Gastroesophageal sphincter (tissue), 4 donors: ENCODE data around the gene FAM216A. TPM values are rescaled to one million over a fixed set of nuclear protein-coding genes. Genes with fewer than 3 reads are reported as not detected.
A peak's percentile ranks its signal among the peaks of the same experiment; 100 is the strongest.
"Not testable (repeated sequence)": the region's sequence is repeated elsewhere in the genome, so short reads cannot be mapped to it uniquely, and the experiment has no call there.

Experiments used
- ATAC-seq: fragments of 150-250 bp; one replicate; pipeline ENCODE4 v1.9.1; 2016; ENCODE audit warnings: mild to moderate bottlenecking, moderate library complexity
- H3K27ac ChIP-seq, 4 donors: fragments of 200-600 bp; sonication (generic) in 3 of 4; 1 replicate in 3 of 4; 2 replicates in 1 of 4; pipeline ENCODE4 v1.5.1; 2016 to 2019
- H3K27me3 ChIP-seq: fragments of 200-600 bp; sonication (generic); one replicate; pipeline ENCODE4 v1.5.1; 2019
- H3K36me3 ChIP-seq, 2 donors: fragments of 200-600 bp; sonication (generic); one replicate each; pipeline ENCODE4 v1.5.1; 2019; ENCODE audit warnings: control low read depth in 1 of 2
- H3K4me1 ChIP-seq, 3 donors: fragments of 200-600 bp; sonication (generic); 1 replicate in 2 of 3; 2 replicates in 1 of 3; pipeline ENCODE4 v1.5.1; 2016 to 2019; ENCODE audit warnings: control low read depth in 2 of 3
- H3K4me3 ChIP-seq, 2 donors: fragments of 200-600 bp; sonication (generic); one replicate each; pipeline ENCODE4 v1.5.1; 2019; ENCODE audit warnings: mild to moderate bottlenecking in 1 of 2, moderate library complexity in 1 of 2
- H3K9me3 ChIP-seq, 3 donors: fragments of 200-600 bp; sonication (generic); one replicate each; pipeline ENCODE4 v1.5.1; 2017 to 2019; ENCODE audit warnings: control low read depth in 2 of 3
- CTCF ChIP-seq, 4 experiments: fragments of 200-600 bp in 2 of 4; fragments of 450-650 bp in 2 of 4; sonication (generic) in 1 of 4; IDR thresholded peaks; one replicate each; pipeline ENCODE4 v1.5.1; 2017 to 2019; ENCODE audit warnings: antibody characterized with exemption in 4 of 4, mild to moderate bottlenecking in 2 of 4, moderate library complexity in 2 of 4
- EP300 ChIP-seq: sonication (generic); formaldehyde crosslinking; IDR thresholded peaks from one replicate; pipeline ENCODE4 v1.6.1; 2017; ENCODE audit warnings: antibody characterized with exemption, mild to moderate bottlenecking
- POLR2A ChIP-seq, 2 donors: fragments of 450-650 bp; IDR thresholded peaks; one replicate each; pipeline ENCODE4 v1.6.1; 2017; ENCODE audit warnings: antibody characterized with exemption in 2 of 2, mild to moderate bottlenecking in 2 of 2, moderate library complexity in 1 of 2
- POLR2AphosphoS5 ChIP-seq: sonication (generic); formaldehyde crosslinking; IDR thresholded peaks from one replicate; pipeline ENCODE4 v1.6.1; 2017; ENCODE audit warnings: antibody characterized with exemption
- WGBS, 2 donors: methylation state at CpG; one replicate each; pipeline ENCODE4 v1.1.5; 2018; ENCODE audit warnings: low coverage in 1 of 2; 5-methylcytosine and 5-hydroxymethylcytosine counted together
- total RNA-seq, 4 donors: library from RNA; depleted of rRNA; stranded (reverse); fragments of >200 nt; gene quantifications; one replicate each; pipeline ENCODE4 v1.1.0, GENCODE V29; 2016

FAM216A gene
- total RNA-seq, 4 donors from 2014 or later = 5.1 to 9.8 (median 6.1) TPM

DNA sequence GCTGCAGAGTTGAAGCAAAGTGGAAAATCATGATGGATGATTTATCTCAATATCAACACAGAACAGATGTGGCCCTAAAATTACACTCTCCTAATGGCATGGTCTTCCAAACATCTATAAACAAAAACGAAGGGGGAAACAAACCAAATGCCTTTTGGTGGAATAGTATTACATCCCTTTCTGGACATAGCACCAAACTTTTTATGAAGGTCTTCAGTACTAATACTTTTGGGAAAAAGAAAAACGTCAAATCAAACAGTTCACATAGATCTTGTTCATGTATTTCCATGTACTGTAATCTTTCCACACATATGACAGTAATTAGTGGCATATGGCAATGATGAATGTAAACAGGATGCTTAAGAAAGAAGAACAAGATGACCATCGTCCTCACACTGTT lies 42.2 kb upstream of the FAM216A start:
- peak overlapping the region in 1 of 4 donors; percentile 42 for H3K27ac ChIP-seq
- no peak for TF ChIP-seq EP300
- no peak for TF ChIP-seq CTCF (IDR thresholded peaks at IDR 0.05)
- TF ChIP-seq POLR2A (IDR thresholded peaks at IDR 0.05) = no peak
- TF ChIP-seq POLR2AphosphoS5 = no peak
- H3K9me3 ChIP-seq = no peaks in the 10 kb centered on the region
- ATAC-seq = no peak
- peaks cover 0 to 9% (median 0%) of the 10 kb centered on the region in 3 donors for H3K4me1 ChIP-seq
- no peaks in the 10 kb centered on the region for H3K27me3 ChIP-seq
- H3K36me3 ChIP-seq = no peaks in the 10 kb centered on the region
- WGBS, 2 donors = 9 to 10% methylated on average over 3 of the region's 3 CpGs
- H3K4me3 ChIP-seq = no peak overlapping the region

GRCh38 chr12:110429676-110430075 lies 39.0 kb upstream of the FAM216A start:
- not testable (repeated sequence) for H3K9me3 ChIP-seq, H3K27ac ChIP-seq, H3K27me3 ChIP-seq, ATAC-seq, H3K4me3 ChIP-seq, H3K4me1 ChIP-seq
- WGBS, 2 donors = 95 to 100% methylated on average over 1 to 9 of the region's 15 CpGs
- peaks cover 0 to 13% of the 10 kb centered on the region in 2 donors for H3K36me3 ChIP-seq

DNA sequence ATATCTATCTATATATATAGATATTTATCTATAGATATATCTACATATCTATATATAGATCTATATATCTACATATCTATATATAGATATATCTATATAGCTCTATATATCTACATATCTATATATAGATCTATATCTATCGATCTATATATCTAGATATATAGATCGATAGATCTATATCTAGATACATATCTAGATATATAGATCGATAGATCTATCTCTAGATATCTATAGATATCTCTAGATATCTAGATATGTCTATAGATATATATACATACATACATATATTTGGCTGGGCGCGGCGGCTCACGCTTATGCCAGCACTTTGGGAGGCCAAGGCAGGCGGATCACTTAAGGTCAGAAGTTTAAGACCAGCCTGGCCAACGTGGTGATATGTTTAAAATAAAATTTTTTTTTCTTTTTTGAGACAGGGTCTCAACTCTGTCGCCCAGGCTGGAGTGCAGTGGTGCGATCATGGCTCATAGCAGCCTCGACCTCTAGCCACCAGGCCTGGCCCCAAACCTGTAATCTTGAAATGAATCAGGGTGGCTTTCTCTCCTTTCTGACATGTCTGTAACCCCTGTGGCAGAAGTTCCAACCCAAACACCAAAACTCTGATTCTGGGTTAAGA lies 36.6 kb upstream of the FAM216A start:
- H3K4me3 ChIP-seq = peak overlapping the region; percentile 47 to 56
- H3K36me3 ChIP-seq = peaks cover 0 to 37% of the 10 kb centered on the region in 2 donors
- peaks cover 0 to 5% (median 0%) of the 10 kb centered on the region in 3 donors for H3K4me1 ChIP-seq
- TF ChIP-seq EP300 (no peak), CTCF (IDR thresholded peaks at IDR 0.05) (no peak), POLR2AphosphoS5 (no peak), POLR2A (IDR thresholded peaks at IDR 0.05) (no peak)
- no peaks in the 10 kb centered on the region for H3K9me3 ChIP-seq
- no peaks in the 10 kb centered on the region for H3K27me3 ChIP-seq
- WGBS, 2 donors = 83 to 84% methylated on average over 9 to 11 of the region's 12 CpGs
- no peak for ATAC-seq
- peak overlapping the region in 2 of 4 donors; percentile 64 to 72 for H3K27ac ChIP-seq

DNA sequence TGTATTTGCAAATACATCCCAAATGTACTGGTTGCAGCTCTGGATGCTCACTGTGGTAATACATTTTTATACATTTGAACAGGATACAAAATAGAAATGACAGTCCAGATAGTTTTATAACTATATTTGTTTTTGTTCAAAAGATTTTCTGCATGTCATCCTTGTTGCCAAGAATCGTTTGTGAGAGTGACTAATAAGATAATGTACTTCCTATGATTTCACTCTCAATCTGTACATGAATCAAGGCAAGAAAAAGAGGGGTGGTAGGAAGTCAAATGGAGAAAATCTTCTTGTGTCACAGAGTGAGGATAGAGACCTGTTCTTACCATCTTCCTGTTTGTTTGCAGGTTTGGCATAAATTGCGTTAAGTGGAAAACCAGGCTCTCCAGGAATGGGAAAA lies 32.4 kb upstream of the FAM216A start:
- Histone ChIP-seq H3K27me3 (no peaks in the 10 kb centered on the region), H3K36me3 (peaks cover 0 to 78% of the 10 kb centered on the region in 2 donors), H3K9me3 (no peaks in the 10 kb centered on the region), H3K27ac (no peak overlapping the region), H3K4me3 (no peak overlapping the region), H3K4me1 (peaks cover 0 to 1% (median 0%) of the 10 kb centered on the region in 3 donors)
- no peak for TF ChIP-seq CTCF (IDR thresholded peaks at IDR 0.05)
- no peak for TF ChIP-seq POLR2A (IDR thresholded peaks at IDR 0.05)
- TF ChIP-seq EP300 = no peak
- ATAC-seq = no peak
- 47 to 48% methylated on average over 2 of the region's 2 CpGs for WGBS, 2 donors

DNA sequence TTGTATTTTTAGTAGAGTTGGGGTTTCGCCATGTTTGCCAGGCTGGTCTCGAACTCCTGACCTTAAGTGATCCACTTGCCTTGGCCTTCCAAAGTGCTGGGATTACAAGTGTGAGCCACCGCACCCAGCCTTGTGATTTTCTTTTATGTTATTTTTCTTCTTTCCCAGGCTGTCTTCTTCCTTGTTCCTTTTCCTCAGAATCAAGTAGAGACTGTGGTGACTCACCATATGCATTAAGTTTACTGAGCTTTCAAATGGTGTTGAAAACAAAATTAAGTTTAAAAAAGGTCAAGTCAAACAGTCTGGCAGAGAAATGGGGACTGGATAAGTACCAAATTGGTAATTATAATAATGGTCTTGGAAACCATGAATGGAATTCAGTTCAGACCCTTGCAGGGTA lies 24.2 kb upstream of the FAM216A start:
- no peak for ATAC-seq

More for the DNA sequence above, 24.2 kb upstream of the FAM216A start:
- Histone ChIP-seq H3K9me3 (no peaks in the 10 kb centered on the region), H3K4me1 (peaks cover 0 to 43% (median 17%) of the 10 kb centered on the region in 3 donors), H3K36me3 (peaks cover 0 to 67% of the 10 kb centered on the region in 2 donors), H3K4me3 (no peak overlapping the region), H3K27me3 (no peaks in the 10 kb centered on the region), H3K27ac (no peak overlapping the region)
- 87 to 100% methylated on average over 3 of the region's 3 CpGs for WGBS, 2 donors
- TF ChIP-seq POLR2A (IDR thresholded peaks at IDR 0.05) (no peak), CTCF (IDR thresholded peaks at IDR 0.05) (no peak), POLR2AphosphoS5 (no peak), EP300 (no peak)
